B cell (primary cell): ENCODE measurements around the gene TBX3. TPM values are rescaled to one million over a fixed set of nuclear protein-coding genes. Genes with fewer than 3 reads are reported as not detected.

ENCODE experiments used
- ATAC-seq: fragments of 200-7000 bp; cut with Tn5 transposase; one replicate; pipeline ENCODE4 v1.10.0; 2021; ENCODE audit warnings: low read depth, mild to moderate bottlenecking, moderate number of reproducible peaks, moderate library complexity
- CTCF ChIA-PET: fragments of 350-600 bp; sonication (Branson Sonifier 250); formaldehyde crosslinking; loops from one replicate; lab custom pipeline; 2021; ENCODE audit warnings: antibody characterized with exemption, inconsistent platforms; lab: Charles Lee
- POLR2A ChIA-PET: fragments of 350-600 bp; sonication (Branson Sonifier 250); formaldehyde crosslinking; loops from one replicate; lab custom pipeline; 2021; ENCODE audit warnings: antibody characterized with exemption; lab: Charles Lee
- DNase-seq: peaks from one replicate; pipeline ENCODE4 v3.0.0; 2013
- H2AFZ ChIP-seq: 2 replicates; pipeline ENCODE4 v1.6.1; 2012; ENCODE audit warnings: mild to moderate bottlenecking, low read depth, low read length; ENCODE audit not compliant: insufficient read depth, poor library complexity, severe bottlenecking
- H3K27ac ChIP-seq, 2 donors: 1 replicate in 1 of 2; 2 replicates in 1 of 2; pipeline ENCODE4 v1.5.1; 2012 to 2013; ENCODE audit warnings: low read length in 2 of 2, mild to moderate bottlenecking in 2 of 2, moderate library complexity in 1 of 2
- H3K27me3 ChIP-seq, 4 experiments: fragments of 200-600 bp in 1 of 4; sonication (generic) in 1 of 4; replicated peaks in 1 of 4; 1 replicate in 2 of 4; 2 replicates in 2 of 4; pipeline versions ENCODE4 v1.6.1 to v1.7.0; 2013 to 2016; ENCODE audit warnings: low read length in 3 of 4, mild to moderate bottlenecking in 2 of 4, mixed read lengths in 1 of 4, moderate library complexity in 1 of 4; ENCODE audit not compliant: insufficient read depth in 4 of 4, control insufficient read depth in 3 of 4; ENCODE audit errors: control extremely low read depth in 1 of 4
- H3K36me3 ChIP-seq, 2 experiments: replicated peaks in 1 of 2; 1 replicate in 1 of 2; 2 replicates in 1 of 2; pipeline versions ENCODE4 v1.6.1 to v1.7.1; 2013; ENCODE audit warnings: low read length in 1 of 2; ENCODE audit not compliant: insufficient read depth in 2 of 2, control insufficient read depth in 1 of 2; ENCODE audit errors: control extremely low read depth in 1 of 2, extremely low read depth in 1 of 2
- H3K4me1 ChIP-seq, 2 donors: fragments of 200-600 bp in 1 of 2; sonication (generic) in 1 of 2; 1 replicate in 1 of 2; 2 replicates in 1 of 2; pipeline versions ENCODE4 v1.5.1 to v1.6.1; 2013 to 2017; ENCODE audit warnings: low read length in 2 of 2; ENCODE audit not compliant: control insufficient read depth in 2 of 2, insufficient read depth in 2 of 2
- H3K4me2 ChIP-seq: replicated peaks from 2 replicates; pipeline ENCODE3; 2012; ENCODE audit warnings: mild to moderate bottlenecking, low read depth, low read length; ENCODE audit not compliant: poor library complexity, severe bottlenecking
- H3K4me3 ChIP-seq, 5 experiments: fragments of 200-600 bp in 1 of 5; sonication (generic) in 1 of 5; 1 replicate in 3 of 5; 2 replicates in 2 of 5; pipeline versions ENCODE4 v1.5.1 to v1.7.0; 2011 to 2016; ENCODE audit warnings: low read length in 4 of 5, mild to moderate bottlenecking in 4 of 5, low read depth in 2 of 5, control low read depth in 1 of 5, moderate library complexity in 1 of 5; ENCODE audit not compliant: insufficient read depth in 1 of 5; ENCODE audit errors: control extremely low read depth in 1 of 5, extremely low read depth in 1 of 5
- H3K79me2 ChIP-seq: fragments of 200-600 bp; sonication (generic); one replicate; pipeline ENCODE4 v1.6.0; 2016; ENCODE audit warnings: low read length; ENCODE audit not compliant: control insufficient read depth, insufficient read depth
- H3K9ac ChIP-seq: fragments of 200-600 bp; sonication (generic); 2 replicates; pipeline ENCODE4 v1.6.1; 2017; ENCODE audit warnings: mild to moderate bottlenecking, low read length, moderate library complexity
- H3K9me3 ChIP-seq, 3 donors: one replicate each; pipeline versions ENCODE4 v1.6.1 to v1.7.1; 2013; ENCODE audit warnings: low read length in 2 of 3; ENCODE audit not compliant: control insufficient read depth in 2 of 3, insufficient read depth in 1 of 3; ENCODE audit errors: control extremely low read depth in 1 of 3
- H4K20me1 ChIP-seq: 2 replicates; pipeline ENCODE4 v1.6.0; 2012; ENCODE audit warnings: mild to moderate bottlenecking, low read length; ENCODE audit not compliant: insufficient read depth, control insufficient read depth, poor library complexity, severe bottlenecking
- H3K27ac Mint-ChIP-seq: one replicate; pipeline ENCODE4 v1.8.0; 2021; ENCODE audit warnings: mixed read lengths
- H3K27me3 Mint-ChIP-seq: one replicate; pipeline ENCODE4 v1.8.0; 2021; ENCODE audit warnings: mixed read lengths
- H3K4me1 Mint-ChIP-seq: one replicate; pipeline ENCODE4 v1.8.0; 2021; ENCODE audit warnings: mixed read lengths
- H3K4me3 Mint-ChIP-seq: one replicate; pipeline ENCODE4 v1.8.0; 2021; ENCODE audit warnings: mixed read lengths
- H3K9me3 Mint-ChIP-seq: one replicate; pipeline ENCODE4 v1.8.0; 2022; ENCODE audit warnings: mixed read lengths; ENCODE audit not compliant: insufficient read depth
- EZH2 ChIP-seq: IDR thresholded peaks from 2 replicates; pipeline ENCODE4 v1.6.1; 2012; ENCODE audit warnings: borderline replicate concordance, low read depth, mild to moderate bottlenecking, moderate library complexity, low read length; ENCODE audit not compliant: insufficient read depth, poor library complexity, severe bottlenecking
- WGBS: methylation state at CpG from one replicate; pipeline ENCODE4 v1.1.5; 2013; ENCODE audit warnings: missing lambda C conversion rate; ENCODE audit not compliant: insufficient coverage; 5-methylcytosine and 5-hydroxymethylcytosine counted together
- intact Hi-C: fragments of 100-400 bp; cut with micrococcal nuclease; formaldehyde crosslinking; loops from one replicate; pipeline ENCODE4 v1.10.0; 2022
- polyA plus RNA-seq: library from polyadenylated mRNA; depleted of rRNA; stranded (reverse); fragments of >200 nt; gene quantifications from 2 replicates; pipeline ENCODE4 v1.2.3, GENCODE V29; 2012
- total RNA-seq, 2 donors: library from RNA; stranded (reverse); fragments of 120-200 nt in 1 of 2; gene quantifications; 1 replicate in 1 of 2; 2 replicates in 1 of 2; pipeline versions ENCODE4 v1.2.3 to v1.2.4, GENCODE V29; 2013 to 2022
- TF ChIP-seq, protein P1 (sequence below): fragments of 200-600 bp; IDR thresholded peaks from one replicate; pipeline ENCODE4 v1.8.0; 2022; ENCODE audit warnings: antibody characterized with exemption, mild to moderate bottlenecking

TBX3 gene
- total and polyA plus RNA-seq, 2 donors (not counting 1 experiment from before 2014, with no cell fraction given), result not detected

- ChIA-PET POLR2A (no interaction called here), CTCF (no interaction called here)
- ATAC-seq (no peak), DNase-seq (no peak)
- no peak overlapping the region for H3K27ac Mint-ChIP-seq
- TF ChIP-seq, protein P1, sequence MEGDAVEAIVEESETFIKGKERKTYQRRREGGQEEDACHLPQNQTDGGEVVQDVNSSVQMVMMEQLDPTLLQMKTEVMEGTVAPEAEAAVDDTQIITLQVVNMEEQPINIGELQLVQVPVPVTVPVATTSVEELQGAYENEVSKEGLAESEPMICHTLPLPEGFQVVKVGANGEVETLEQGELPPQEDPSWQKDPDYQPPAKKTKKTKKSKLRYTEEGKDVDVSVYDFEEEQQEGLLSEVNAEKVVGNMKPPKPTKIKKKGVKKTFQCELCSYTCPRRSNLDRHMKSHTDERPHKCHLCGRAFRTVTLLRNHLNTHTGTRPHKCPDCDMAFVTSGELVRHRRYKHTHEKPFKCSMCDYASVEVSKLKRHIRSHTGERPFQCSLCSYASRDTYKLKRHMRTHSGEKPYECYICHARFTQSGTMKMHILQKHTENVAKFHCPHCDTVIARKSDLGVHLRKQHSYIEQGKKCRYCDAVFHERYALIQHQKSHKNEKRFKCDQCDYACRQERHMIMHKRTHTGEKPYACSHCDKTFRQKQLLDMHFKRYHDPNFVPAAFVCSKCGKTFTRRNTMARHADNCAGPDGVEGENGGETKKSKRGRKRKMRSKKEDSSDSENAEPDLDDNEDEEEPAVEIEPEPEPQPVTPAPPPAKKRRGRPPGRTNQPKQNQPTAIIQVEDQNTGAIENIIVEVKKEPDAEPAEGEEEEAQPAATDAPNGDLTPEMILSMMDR, result no peak
- TF ChIP-seq EZH2, result no peak
- H3K9me3 ChIP-seq, result peaks cover 0 to 15% (median 0%) of the 10 kb centered on the region in 3 donors
- no peaks in the 10 kb centered on the region for H3K27me3 ChIP-seq
- intact Hi-C loops, result no loop called here
- H3K27me3 Mint-ChIP-seq, result peaks cover 9% of the 10 kb centered on the region
- H3K27ac ChIP-seq, result no peak overlapping the region
- H4K20me1 ChIP-seq, result no peaks in the 10 kb centered on the region
- no peaks in the 10 kb centered on the region for H3K9me3 Mint-ChIP-seq
- H3K4me3 Mint-ChIP-seq, result no peak overlapping the region
- 86% methylated on average over 1 of the region's 7 CpGs for WGBS
- H3K79me2 ChIP-seq, result no peaks in the 10 kb centered on the region
- H3K36me3 ChIP-seq, result no peaks in the 10 kb centered on the region
- no peak overlapping the region for H3K9ac ChIP-seq
- H3K4me1 Mint-ChIP-seq, result no peaks in the 10 kb centered on the region
- H3K4me3 ChIP-seq, result no peak overlapping the region
- H2AFZ ChIP-seq, result no peak overlapping the region
- H3K4me2 ChIP-seq, result no peak overlapping the region
- no peaks in the 10 kb centered on the region for H3K4me1 ChIP-seq
Observed at GRCh38 chr12:114721266-114721665, 37.3 kb upstream of the TBX3 start.

GRCh38 chr12:114713466-114714215 is 29.7 kb upstream of the TBX3 start:
- H3K4me2 ChIP-seq, result no peak overlapping the region
- H3K9ac ChIP-seq, result no peak overlapping the region
- POLR2A ChIA-PET, result no interaction called here
- no peak overlapping the region for H2AFZ ChIP-seq
- DNase-seq (no peak), ATAC-seq (no peak)
- no peak overlapping the region for H3K4me3 ChIP-seq
- Mint-ChIP-seq H3K27me3 (peaks cover 22% of the 10 kb centered on the region), H3K4me1 (no peaks in the 10 kb centered on the region), H3K9me3 (no peaks in the 10 kb centered on the region), H3K27ac (no peak overlapping the region), H3K4me3 (no peak overlapping the region)
- CTCF ChIA-PET, result no interaction called here
- H3K27me3 ChIP-seq, result no peaks in the 10 kb centered on the region
- H3K9me3 ChIP-seq, result peaks cover 0 to 17% (median 0%) of the 10 kb centered on the region in 3 donors
- no peaks in the 10 kb centered on the region for H4K20me1 ChIP-seq
- no peaks in the 10 kb centered on the region for H3K36me3 ChIP-seq
- no peak overlapping the region for H3K27ac ChIP-seq
- H3K4me1 ChIP-seq, result no peaks in the 10 kb centered on the region
- TF ChIP-seq EZH2, result no peak
- TF ChIP-seq, protein P1, result no peak
- no peaks in the 10 kb centered on the region for H3K79me2 ChIP-seq
- intact Hi-C loops, result no loop called here
- 100% methylated on average over 3 of the region's 9 CpGs for WGBS
